ENCODE measurements around the gene WNT8A. TPM values are rescaled to one million over a fixed set of nuclear protein-coding genes. Genes with fewer than 3 reads are reported as not detected.
"Not testable (repeated sequence)": the region's sequence is repeated elsewhere in the genome, so short reads cannot be mapped to it uniquely, and the experiment has no call there.

Gene WNT8A
- total RNA-seq, 1 donor from 2014 or later = not detected

DNA sequence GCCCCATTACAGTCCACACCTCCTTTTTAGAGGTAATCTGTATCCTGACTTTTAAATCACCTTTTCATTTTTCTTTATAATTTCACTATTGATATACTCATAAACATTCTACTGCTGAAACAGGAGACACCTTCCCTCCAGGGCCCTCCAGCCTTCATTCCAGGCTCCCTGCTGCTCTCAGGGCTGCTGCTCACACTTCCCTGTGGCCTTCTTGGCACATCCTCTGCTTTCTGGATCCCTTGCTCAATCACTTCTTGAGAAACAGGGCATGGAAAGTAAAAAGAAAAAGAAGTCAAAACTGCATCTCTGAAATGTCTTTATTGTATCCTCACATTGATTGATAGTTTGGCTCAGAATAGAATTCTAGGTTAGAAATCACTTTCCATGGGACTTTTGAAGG lies 19.3 kb upstream of the WNT8A start:
- no peak overlapping the region for H3K27ac Mint-ChIP-seq (ENCODE audit: unreplicated experiment)
- no peak for DNase-seq (ENCODE audit: extremely low spot score, unreplicated experiment)

DNA sequence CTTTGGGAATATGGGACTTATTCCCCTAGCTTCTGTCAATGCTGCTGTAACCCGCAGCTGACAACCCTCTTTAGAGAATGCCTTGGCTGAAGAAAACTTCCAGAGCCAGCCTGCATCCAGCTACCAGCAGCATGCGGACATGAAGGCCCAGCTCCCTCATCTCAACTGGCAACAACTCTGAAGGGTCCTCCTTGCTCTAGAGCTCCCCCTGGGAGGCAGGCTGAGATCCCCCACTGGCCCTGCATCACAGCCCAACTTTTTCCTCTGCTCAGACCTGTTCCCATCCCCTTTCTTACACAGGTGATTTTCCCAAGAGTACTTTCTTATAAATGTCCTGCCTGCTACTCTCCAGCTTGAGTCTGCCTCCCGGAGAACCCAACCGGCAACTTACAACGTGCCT lies 18.7 kb upstream of the WNT8A start:
- peaks cover 10% of the 10 kb centered on the region for H3K4me1 Mint-ChIP-seq (ENCODE audit: unreplicated experiment)
- no peaks in the 10 kb centered on the region for H3K27me3 Mint-ChIP-seq (ENCODE audit: unreplicated experiment)
- no peaks in the 10 kb centered on the region for H3K9me3 Mint-ChIP-seq (ENCODE audit: unreplicated experiment)

More for the DNA sequence above, 19.3 kb upstream of the WNT8A start:
- Mint-ChIP-seq H3K36me3 (ENCODE audit: unreplicated experiment) (no peaks in the 10 kb centered on the region), H3K9me3 (ENCODE audit: unreplicated experiment) (no peaks in the 10 kb centered on the region), H3K4me3 (ENCODE audit: unreplicated experiment) (no peak overlapping the region), H3K27me3 (ENCODE audit: unreplicated experiment) (no peaks in the 10 kb centered on the region), H3K4me1 (ENCODE audit: unreplicated experiment) (peaks cover 10% of the 10 kb centered on the region)
- TF ChIP-seq, protein P1, sequence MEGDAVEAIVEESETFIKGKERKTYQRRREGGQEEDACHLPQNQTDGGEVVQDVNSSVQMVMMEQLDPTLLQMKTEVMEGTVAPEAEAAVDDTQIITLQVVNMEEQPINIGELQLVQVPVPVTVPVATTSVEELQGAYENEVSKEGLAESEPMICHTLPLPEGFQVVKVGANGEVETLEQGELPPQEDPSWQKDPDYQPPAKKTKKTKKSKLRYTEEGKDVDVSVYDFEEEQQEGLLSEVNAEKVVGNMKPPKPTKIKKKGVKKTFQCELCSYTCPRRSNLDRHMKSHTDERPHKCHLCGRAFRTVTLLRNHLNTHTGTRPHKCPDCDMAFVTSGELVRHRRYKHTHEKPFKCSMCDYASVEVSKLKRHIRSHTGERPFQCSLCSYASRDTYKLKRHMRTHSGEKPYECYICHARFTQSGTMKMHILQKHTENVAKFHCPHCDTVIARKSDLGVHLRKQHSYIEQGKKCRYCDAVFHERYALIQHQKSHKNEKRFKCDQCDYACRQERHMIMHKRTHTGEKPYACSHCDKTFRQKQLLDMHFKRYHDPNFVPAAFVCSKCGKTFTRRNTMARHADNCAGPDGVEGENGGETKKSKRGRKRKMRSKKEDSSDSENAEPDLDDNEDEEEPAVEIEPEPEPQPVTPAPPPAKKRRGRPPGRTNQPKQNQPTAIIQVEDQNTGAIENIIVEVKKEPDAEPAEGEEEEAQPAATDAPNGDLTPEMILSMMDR (IDR thresholded peaks at IDR 0.05) = no peak

GRCh38 chr5:138067945-138068344 lies 15.9 kb upstream of the WNT8A start:
- Mint-ChIP-seq H3K4me1 (ENCODE audit: unreplicated experiment) (peaks cover 10% of the 10 kb centered on the region), H3K36me3 (ENCODE audit: unreplicated experiment) (no peaks in the 10 kb centered on the region), H3K27me3 (ENCODE audit: unreplicated experiment) (no peaks in the 10 kb centered on the region), H3K9me3 (ENCODE audit: unreplicated experiment) (no peaks in the 10 kb centered on the region), H3K27ac (ENCODE audit: unreplicated experiment) (no peak overlapping the region), H3K4me3 (ENCODE audit: unreplicated experiment) (no peak overlapping the region)
- TF ChIP-seq, protein P1 (IDR thresholded peaks at IDR 0.05) = no peak
- no peak for DNase-seq (ENCODE audit: extremely low spot score, unreplicated experiment)

More for the DNA sequence above, 18.7 kb upstream of the WNT8A start:
- H3K36me3 Mint-ChIP-seq (ENCODE audit: unreplicated experiment) = no peaks in the 10 kb centered on the region
- no peak overlapping the region for H3K4me3 Mint-ChIP-seq (ENCODE audit: unreplicated experiment)
- TF ChIP-seq, protein P1 (IDR thresholded peaks at IDR 0.05) = peak; percentile 28
- peak overlapping the region; percentile 5 for H3K27ac Mint-ChIP-seq (ENCODE audit: unreplicated experiment)
- no peak for DNase-seq (ENCODE audit: extremely low spot score, unreplicated experiment)

GRCh38 chr5:138068742-138069600 lies 14.9 kb upstream of the WNT8A start:
- H3K27me3 Mint-ChIP-seq (ENCODE audit: unreplicated experiment) = no peaks in the 10 kb centered on the region
- no peaks in the 10 kb centered on the region for H3K9me3 Mint-ChIP-seq (ENCODE audit: unreplicated experiment)
- H3K4me1 Mint-ChIP-seq (ENCODE audit: unreplicated experiment) = peaks cover 10% of the 10 kb centered on the region
- no peak overlapping the region for H3K27ac Mint-ChIP-seq (ENCODE audit: unreplicated experiment)
- TF ChIP-seq, protein P1 (IDR thresholded peaks at IDR 0.05) = peak; percentile 86
- no peak overlapping the region for H3K4me3 Mint-ChIP-seq (ENCODE audit: unreplicated experiment)
- no peaks in the 10 kb centered on the region for H3K36me3 Mint-ChIP-seq (ENCODE audit: unreplicated experiment)
- DNase-seq (ENCODE audit: extremely low spot score, unreplicated experiment) = peak; percentile 90

GRCh38 chr5:138070026-138070425 lies 13.8 kb upstream of the WNT8A start:
- not testable (repeated sequence) for H3K9me3 Mint-ChIP-seq (ENCODE audit: unreplicated experiment); H3K27ac Mint-ChIP-seq (ENCODE audit: unreplicated experiment); H3K4me1 Mint-ChIP-seq (ENCODE audit: unreplicated experiment); H3K4me3 Mint-ChIP-seq (ENCODE audit: unreplicated experiment); H3K27me3 Mint-ChIP-seq (ENCODE audit: unreplicated experiment); DNase-seq (ENCODE audit: extremely low spot score, unreplicated experiment); H3K36me3 Mint-ChIP-seq (ENCODE audit: unreplicated experiment)
